GM12874 (cell line): ENCODE measurements around the gene WDR43.

ENCODE experiments used
- CTCF ChIP-seq: IDR thresholded peaks from 2 replicates; pipeline ENCODE4 v1.5.1; 2011; ENCODE audit warnings: low read depth, mild to moderate bottlenecking, control low read depth, low read length, moderate library complexity; ENCODE audit not compliant: insufficient read depth

The WDR43 gene

GRCh38 chr2:28908172-28908571 lies 13.7 kb downstream of the WDR43 start:
- TF ChIP-seq CTCF: no peak

- TF ChIP-seq CTCF: no peak
Measured at GRCh38 chr2:28909655-28910353, 15.3 kb downstream of the WDR43 start.

GRCh38 chr2:28915939-28916338 lies 21.5 kb downstream of the WDR43 start:
- TF ChIP-seq CTCF: no peak

- TF ChIP-seq CTCF: no peak
Measured at GRCh38 chr2:28926847-28927246, 32.4 kb downstream of the WDR43 start.

- no peak for TF ChIP-seq CTCF
Measured at GRCh38 chr2:28927469-28927868, 33.0 kb downstream of the WDR43 start.

- no peak for TF ChIP-seq CTCF
Measured at GRCh38 chr2:28927878-28928277, 33.4 kb downstream of the WDR43 start.

GRCh38 chr2:28929581-28929980 lies 35.1 kb downstream of the WDR43 start:
- TF ChIP-seq CTCF: no peak
